Hematopoietic multipotent progenitor cell treated with erythropoietin and hydrocortisone succinate and interleukin-3 and kit ligand, for 8 days (in vitro differentiated cells): Measurements from ENCODE around the gene TRIM46.
A peak's percentile ranks its signal among the peaks of the same experiment; 100 is the strongest.

ENCODE experiments used
- DNase-seq: peaks from one replicate; pipeline ENCODE4 v3.0.0-alpha.2; 2015

Gene TRIM46

DNA sequence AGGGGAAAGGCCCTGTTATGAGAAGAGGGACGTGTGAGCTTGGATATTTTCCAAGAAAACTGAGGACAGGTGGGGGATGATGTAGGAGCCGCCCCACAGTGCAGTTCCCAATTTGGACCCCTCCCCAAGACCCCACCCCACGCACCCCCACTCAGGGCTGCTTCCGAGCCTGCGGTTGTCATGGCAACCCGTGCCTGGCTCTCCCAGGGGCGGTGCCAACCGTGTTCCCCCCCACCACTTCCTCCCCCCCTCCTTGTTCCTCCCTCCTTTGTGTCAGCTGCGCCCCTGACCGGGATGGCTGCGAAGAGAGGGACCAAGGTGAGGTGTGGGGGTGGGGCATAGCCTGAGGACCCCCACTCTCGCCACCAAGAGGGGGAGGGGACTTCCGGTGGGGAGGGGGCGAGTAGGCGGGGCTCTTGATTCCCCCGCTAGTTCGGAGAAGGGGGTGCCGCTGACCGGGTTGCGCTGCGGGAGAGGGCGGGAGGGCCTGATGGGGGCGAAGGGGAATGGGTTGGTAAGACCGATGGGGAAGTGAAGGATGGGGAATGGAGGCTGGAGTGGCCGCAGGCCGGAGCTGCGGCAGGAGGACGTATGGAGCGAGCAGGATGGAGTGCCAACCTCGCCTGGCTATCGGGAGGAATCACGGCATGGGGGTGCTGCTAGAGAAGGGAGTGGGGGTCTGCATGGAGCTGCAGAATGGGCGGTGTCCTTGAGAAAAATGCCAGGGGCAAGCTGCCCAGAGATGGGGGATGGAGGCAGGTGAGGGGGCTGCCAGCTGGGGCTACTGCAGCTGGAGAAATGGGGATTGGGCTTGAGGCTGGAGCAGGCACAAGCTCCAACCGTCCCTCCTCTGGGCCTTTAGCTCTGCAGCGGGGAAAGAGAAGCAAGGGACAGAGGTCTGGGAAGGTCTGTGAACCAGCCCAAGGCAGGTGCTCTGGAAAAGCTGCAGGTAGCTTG lies 953 bp downstream of the TRIM46 start:
- DNase-seq = peak; percentile 30

GRCh38 chr1:155175281-155175926 lies 1.8 kb downstream of the TRIM46 start:
- DNase-seq = no peak

- DNase-seq = peak; percentile 68
Measured at GRCh38 chr1:155175927-155176371, 2.3 kb downstream of the TRIM46 start.

GRCh38 chr1:155176544-155177071 lies 3.0 kb downstream of the TRIM46 start:
- DNase-seq = peak; percentile 90

GRCh38 chr1:155177192-155177917 lies 3.7 kb downstream of the TRIM46 start:
- no peak for DNase-seq

GRCh38 chr1:155177918-155178281 lies 4.3 kb downstream of the TRIM46 start:
- no peak for DNase-seq

DNA sequence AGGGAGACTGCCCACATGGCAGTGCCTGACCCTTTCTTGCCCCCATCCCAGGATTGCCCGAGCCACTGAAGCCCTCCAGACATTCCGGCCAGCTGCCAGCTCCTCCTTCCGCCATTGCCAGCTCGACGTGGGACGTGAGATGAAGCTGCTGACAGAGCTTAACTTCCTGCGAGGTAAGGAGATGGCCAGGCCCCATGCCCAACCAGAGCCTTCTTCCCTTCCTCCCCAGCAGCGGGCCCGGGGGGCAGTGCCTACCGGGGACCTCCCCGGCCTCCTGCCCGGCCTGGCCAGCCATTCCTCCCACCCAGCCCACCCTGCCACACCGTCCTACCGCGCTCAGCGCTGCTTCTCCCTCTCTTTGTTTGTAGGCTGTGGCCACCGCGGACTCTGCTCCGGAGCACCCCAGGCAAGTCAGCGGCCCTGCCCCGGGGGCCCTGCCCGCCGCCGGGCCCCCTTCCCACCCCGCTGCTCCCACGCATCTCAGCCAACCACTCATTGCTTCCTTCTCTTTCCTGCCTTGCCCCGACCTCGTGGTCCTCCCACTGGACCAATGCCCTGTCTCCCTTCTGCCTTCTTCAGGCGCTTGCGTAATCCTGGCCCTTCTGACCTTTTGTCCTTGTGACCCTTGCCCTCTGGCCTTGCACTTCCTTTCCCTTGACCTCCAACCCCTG lies 4.9 kb downstream of the TRIM46 start:
- DNase-seq = no peak

GRCh38 chr1:155179112-155180031 lies 5.7 kb downstream of the TRIM46 start:
- DNase-seq = no peak

DNA sequence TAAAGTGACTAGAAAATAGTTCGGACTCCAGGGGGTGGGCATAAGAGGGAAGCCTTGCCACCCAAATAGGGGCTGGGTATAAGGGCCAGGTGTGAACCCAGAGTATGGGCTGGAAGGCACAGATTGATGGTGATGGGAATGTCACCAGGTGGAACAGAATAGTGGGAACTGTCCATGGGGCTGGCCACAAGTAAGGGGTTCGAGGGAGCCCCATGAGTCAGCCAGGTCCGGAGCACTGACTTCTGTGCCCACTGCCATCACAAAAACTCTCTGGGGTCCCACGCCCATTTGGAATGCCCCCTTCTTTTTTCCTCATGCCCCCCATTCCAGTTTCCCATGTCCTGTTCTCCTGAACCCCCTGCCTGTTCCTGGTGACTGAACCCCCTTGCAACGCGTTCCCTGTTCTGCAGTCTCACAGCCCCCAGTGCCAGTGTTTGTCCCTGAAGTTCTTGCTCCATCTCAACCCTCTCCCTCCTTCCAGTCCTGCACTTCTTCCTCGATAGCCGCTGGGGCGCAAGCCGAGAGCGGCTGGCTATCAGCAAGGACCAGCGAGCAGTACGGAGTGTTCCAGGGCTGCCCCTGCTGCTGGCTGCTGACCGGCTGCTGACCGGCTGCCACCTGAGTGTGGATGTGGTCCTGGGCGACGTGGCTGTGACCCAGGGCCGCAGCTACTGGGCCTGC lies 7.9 kb downstream of the TRIM46 start:
- no peak for DNase-seq

DNA sequence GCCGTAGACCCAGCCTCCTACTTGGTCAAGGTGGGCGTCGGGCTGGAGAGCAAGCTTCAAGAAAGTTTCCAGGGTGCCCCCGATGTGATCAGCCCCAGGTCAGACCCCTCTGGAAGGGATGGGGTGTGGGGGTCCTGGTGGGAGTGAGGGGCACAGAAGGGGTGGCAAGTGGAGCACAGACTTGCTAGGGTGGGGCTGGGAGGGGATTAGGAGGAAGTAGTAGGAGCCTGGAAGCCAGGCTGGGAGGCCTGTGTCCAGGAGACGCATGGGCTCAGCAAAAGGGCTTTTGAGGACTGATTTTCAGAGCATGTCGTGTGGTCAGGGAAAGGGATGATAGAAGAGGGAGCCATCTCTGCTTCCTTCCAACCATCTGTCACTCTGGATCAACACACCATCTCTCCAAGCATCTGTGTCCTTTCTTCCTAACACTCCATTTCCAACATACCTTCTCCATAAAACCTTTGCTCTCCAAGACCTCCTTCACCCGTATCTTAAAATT lies 8.5 kb downstream of the TRIM46 start:
- no peak for DNase-seq

DNA sequence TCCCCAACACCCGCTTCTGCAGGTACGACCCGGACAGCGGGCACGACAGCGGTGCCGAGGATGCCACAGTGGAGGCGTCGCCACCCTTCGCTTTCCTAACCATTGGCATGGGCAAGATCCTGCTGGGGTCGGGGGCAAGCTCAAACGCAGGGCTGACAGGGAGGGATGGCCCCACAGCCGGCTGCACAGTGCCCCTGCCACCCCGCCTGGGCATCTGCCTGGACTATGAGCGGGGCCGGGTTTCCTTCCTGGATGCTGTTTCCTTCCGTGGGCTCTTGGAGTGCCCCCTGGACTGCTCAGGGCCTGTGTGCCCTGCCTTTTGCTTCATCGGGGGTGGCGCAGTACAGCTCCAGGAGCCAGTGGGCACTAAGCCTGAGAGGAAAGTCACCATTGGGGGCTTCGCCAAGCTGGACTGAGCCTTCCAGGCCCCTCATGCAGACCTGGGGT lies 10.1 kb downstream of the TRIM46 start:
- no peak for DNase-seq

GRCh38 chr1:155184351-155184811 lies 10.7 kb downstream of the TRIM46 start:
- no peak for DNase-seq

GRCh38 chr1:155184835-155185782 lies 11.5 kb downstream of the TRIM46 start:
- peak; percentile 54 for DNase-seq

GRCh38 chr1:155185783-155186066 lies 12.1 kb downstream of the TRIM46 start:
- no peak for DNase-seq

- no peak for DNase-seq
Measured at GRCh38 chr1:155186067-155186793, 12.6 kb downstream of the TRIM46 start.

GRCh38 chr1:155186794-155187455 lies 13.3 kb downstream of the TRIM46 start:
- no peak for DNase-seq

- no peak for DNase-seq
Measured at GRCh38 chr1:155187456-155187891, 13.8 kb downstream of the TRIM46 start.

DNA sequence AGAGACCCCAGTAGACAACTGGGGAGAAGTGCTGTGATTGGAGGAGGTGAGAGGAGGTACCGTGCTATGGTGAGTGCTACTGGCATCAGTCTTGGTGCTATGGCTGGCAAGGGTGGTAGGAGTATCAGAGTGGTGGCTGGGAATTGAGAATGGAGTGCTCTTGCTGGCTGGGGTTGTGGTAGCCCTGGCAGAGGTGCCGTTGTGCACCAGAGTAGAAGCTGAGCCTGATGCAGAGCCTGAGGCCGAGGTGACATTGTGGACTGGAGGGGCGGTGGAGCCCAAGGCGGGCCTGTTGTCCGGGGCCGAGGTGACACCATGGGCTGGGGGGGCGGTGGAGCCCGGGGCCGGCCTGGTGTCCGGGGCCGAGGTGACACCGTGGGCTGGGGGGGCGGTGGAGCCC lies 14.6 kb downstream of the TRIM46 start:
- DNase-seq = no peak
